SHP77 treated with DMSO at 0.1 percent for 48 hours (cell line): ENCODE measurements around the gene ZFP57.

Experiments used
- DNase-seq: peaks from one replicate; lab custom pipeline; 2025; lab: John Stamatoyannopoulos, UW

ZFP57 gene

GRCh38 chr6:29625337-29625930 is 55.5 kb downstream of the ZFP57 start:
- no peak for DNase-seq

GRCh38 chr6:29624520-29624961 is 56.4 kb downstream of the ZFP57 start:
- DNase-seq = no peak
